GM12875 (cell line): ENCODE data around the gene LRRN3.

Source experiments
- H3K4me3 ChIP-seq: one replicate; pipeline ENCODE4 v1.5.1; 2011; ENCODE audit warnings: low read depth, low read length, control low read depth
- CTCF ChIP-seq: IDR thresholded peaks from 2 replicates; pipeline ENCODE4 v1.5.1; 2011; ENCODE audit warnings: low read depth, mild to moderate bottlenecking, control low read depth, inconsistent platforms, low read length, moderate library complexity, borderline replicate concordance; ENCODE audit not compliant: insufficient read depth

The LRRN3 gene

DNA sequence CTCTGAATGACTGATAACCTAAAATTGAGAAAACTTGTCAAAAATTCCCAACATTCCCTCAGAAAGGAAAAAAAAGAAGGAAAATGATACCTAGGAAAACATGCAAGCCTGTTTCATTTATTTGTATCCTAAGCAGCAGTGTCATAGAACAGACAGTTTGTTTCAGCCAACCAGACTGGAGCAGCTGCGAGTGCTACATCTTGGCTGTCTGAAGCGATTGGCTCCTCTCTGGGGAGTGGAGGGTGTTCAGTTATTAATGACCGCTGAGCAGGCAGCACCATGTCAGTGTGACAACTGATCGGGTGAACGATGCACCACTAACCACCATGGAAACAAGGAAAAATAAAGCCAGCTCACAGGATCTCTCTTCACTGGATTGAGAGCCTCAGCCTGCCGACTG is at the start of gene LRRN3:
TSS of gene LRRN3 (plus strand) at position 282 of the 400 bp plus-strand sequence. CDS start 31,646 bp downstream, outside the sequence.
- TF ChIP-seq CTCF = no peak
- H3K4me3 ChIP-seq = no peak within 1 kb of the TSS

GRCh38 chr7:111041577-111041976 is 49.4 kb upstream of the LRRN3 start:
- H3K4me3 ChIP-seq = no peak overlapping the region
- TF ChIP-seq CTCF = no peak

DNA sequence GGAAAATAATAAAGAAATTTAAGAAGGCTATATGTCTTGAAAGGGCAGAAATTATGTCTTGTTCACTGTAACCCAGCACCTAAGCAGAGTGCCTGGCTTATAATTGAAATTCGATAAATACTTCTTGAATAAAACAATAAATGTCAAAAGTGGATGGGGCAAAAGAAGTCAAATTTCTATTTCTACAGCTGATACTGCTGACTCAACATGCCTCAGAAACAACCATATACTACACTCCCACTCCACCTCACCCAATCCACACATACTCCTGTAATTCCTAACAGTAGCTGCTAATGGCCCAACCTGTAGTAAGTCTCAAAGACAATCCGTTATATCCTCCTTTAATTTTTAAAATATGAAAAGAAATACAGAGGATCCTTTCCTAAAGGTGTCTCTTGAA is 48.1 kb upstream of the LRRN3 start:
- no peak for TF ChIP-seq CTCF

GRCh38 chr7:111043561-111043960 is 47.4 kb upstream of the LRRN3 start:
- TF ChIP-seq CTCF = no peak
- H3K4me3 ChIP-seq = no peak overlapping the region

More for the DNA sequence above, 48.1 kb upstream of the LRRN3 start:
- no peak overlapping the region for H3K4me3 ChIP-seq

DNA sequence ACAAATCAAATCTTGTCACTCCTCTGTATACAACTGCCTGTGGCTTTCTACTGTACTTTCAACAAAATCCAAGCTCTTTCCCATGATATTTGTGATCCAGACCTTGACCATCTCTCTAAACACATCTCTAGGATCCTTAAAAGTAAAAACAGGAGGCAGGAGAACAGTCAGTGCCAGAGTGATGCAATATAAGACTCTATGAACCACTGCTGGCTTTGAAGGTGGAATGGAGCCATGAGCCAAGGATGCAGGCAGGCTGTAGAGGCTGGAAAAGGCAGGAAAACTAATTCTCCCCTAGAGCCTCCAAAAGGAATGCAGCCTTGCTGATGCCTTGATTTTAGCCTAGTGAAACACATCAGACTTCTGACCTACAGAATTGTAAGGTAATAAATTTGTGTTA is 45.5 kb upstream of the LRRN3 start:
- no peak for TF ChIP-seq CTCF
- H3K4me3 ChIP-seq = no peak overlapping the region

- H3K4me3 ChIP-seq = no peak overlapping the region
- TF ChIP-seq CTCF = no peak
Observed at GRCh38 chr7:111047595-111047994, 43.3 kb upstream of the LRRN3 start.

DNA sequence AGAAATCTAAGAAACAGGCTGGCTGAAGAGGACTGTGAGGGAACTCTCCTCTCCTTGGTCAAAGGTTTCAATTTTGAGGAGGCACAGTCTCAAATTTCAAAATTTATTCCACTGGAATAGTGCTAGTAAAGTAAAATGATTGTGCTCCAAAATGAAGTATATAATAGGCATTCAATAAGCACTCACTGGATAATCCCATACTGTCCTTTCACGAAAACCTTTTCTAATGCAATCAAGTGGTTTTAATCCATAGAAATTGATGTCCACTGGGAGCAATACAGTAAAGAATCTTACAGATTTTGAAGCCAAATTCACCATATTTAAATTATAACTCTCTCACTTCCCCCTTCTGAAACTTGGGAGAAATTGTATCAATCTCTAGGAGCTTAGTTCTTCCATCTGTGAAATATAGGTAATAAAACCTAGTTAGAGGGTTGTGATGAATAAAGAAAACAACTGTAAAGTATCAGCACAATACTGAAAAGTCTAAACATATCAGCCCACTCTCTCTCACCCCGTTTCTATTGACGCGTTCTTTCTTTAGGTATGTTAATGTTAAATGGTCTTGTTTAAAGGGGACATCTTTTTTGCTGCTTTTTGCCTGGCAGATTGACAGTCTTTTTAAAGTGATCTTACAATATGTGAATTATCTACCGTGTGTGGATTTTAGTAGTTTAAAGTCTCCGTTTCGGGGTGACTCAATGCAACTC is 40.8 kb upstream of the LRRN3 start:
- TF ChIP-seq CTCF = no peak
- no peak overlapping the region for H3K4me3 ChIP-seq
